Kidney epithelial cell (primary cell): ENCODE data around the gene FCMR. TPM values are rescaled to one million over a fixed set of nuclear protein-coding genes. Genes with fewer than 3 reads are reported as not detected.

Experiments
- DNase-seq: peaks from one replicate; pipeline ENCODE4 v3.0.0-alpha.2; 2010; ENCODE audit warnings: low read depth
- H3K27me3 ChIP-seq: 2 replicates; pipeline ENCODE4 v1.6.0; 2011; ENCODE audit warnings: low read length; ENCODE audit not compliant: control insufficient read depth, insufficient read depth
- H3K36me3 ChIP-seq: 2 replicates; pipeline ENCODE4 v1.5.1; 2011; ENCODE audit warnings: low read length; ENCODE audit not compliant: control insufficient read depth, insufficient read depth
- H3K4me3 ChIP-seq: 2 replicates; pipeline ENCODE4 v1.5.1; 2011; ENCODE audit warnings: low read depth, mild to moderate bottlenecking, control low read depth, low read length
- total RNA-seq: library from RNA; depleted of rRNA; stranded (reverse); fragments of >200 nt; gene quantifications from 2 replicates; pipeline ENCODE4 v1.2.3, GENCODE V29; 2015
- TF ChIP-seq, protein P1 (sequence below): IDR thresholded peaks from 2 replicates; pipeline ENCODE4 v1.5.1; 2011; ENCODE audit warnings: mild to moderate bottlenecking, moderate library complexity, low read length, control low read depth, inconsistent platforms; ENCODE audit not compliant: insufficient read depth, poor library complexity, severe bottlenecking

The FCMR gene
- total RNA-seq, 1 donor from 2014 or later, result 0.71 TPM

- Histone ChIP-seq H3K4me3 (no peak overlapping the region), H3K36me3 (no peaks in the 10 kb centered on the region), H3K27me3 (no peaks in the 10 kb centered on the region)
- no peak for DNase-seq
- TF ChIP-seq, protein P1, sequence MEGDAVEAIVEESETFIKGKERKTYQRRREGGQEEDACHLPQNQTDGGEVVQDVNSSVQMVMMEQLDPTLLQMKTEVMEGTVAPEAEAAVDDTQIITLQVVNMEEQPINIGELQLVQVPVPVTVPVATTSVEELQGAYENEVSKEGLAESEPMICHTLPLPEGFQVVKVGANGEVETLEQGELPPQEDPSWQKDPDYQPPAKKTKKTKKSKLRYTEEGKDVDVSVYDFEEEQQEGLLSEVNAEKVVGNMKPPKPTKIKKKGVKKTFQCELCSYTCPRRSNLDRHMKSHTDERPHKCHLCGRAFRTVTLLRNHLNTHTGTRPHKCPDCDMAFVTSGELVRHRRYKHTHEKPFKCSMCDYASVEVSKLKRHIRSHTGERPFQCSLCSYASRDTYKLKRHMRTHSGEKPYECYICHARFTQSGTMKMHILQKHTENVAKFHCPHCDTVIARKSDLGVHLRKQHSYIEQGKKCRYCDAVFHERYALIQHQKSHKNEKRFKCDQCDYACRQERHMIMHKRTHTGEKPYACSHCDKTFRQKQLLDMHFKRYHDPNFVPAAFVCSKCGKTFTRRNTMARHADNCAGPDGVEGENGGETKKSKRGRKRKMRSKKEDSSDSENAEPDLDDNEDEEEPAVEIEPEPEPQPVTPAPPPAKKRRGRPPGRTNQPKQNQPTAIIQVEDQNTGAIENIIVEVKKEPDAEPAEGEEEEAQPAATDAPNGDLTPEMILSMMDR, result no peak
Observed at GRCh38 chr1:206939131-206939530, 17.4 kb upstream of the FCMR start.

DNA sequence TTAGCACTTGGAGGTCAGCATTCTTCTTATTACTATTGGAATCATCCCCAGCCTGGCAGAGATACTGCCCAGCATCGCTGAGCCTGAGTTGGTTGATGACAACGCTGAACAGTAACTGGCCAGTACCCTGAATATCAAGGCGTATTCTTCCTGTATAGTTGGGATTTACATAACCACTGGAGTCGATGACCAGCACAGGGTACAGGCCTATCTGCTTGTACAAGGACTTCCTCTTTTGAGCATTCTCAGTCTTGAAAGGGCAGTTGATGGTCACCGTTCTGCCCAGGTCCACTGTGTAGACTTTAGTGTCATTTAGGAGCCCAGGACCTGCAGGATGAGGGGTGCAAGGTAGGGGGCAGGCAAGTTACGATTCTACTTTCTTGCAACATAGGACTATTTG, 15.7 kb upstream of the FCMR start:
- no peak for DNase-seq
- H3K36me3 ChIP-seq, result no peaks in the 10 kb centered on the region
- no peaks in the 10 kb centered on the region for H3K27me3 ChIP-seq

DNA sequence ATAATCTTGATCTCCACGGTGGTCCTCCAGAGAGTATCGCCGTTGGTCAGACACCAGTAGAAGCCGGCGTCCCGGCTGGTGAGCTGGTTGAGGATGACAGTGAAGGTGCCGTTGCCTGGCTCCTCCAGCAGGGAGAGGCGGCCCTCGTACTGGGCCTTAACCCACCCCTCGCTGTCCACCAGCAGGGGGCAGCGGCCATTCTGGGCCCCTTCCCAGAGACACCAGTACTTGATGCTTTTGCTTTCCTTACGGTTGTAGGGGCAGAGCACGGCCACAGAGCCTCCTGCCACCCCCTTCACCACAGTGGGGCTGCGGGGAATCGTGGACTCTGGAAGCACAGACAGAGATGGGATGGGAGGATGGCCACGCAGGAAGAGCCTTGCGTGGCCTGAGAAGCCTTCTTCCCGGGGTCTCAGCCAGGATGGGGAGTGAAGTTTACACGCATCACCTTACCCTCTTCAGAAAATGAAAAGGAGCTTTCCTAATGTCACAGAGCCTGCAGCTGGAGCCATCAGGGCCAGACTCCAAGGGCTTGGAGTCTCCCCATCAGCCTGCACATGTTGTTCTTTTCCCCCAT, 13.8 kb upstream of the FCMR start:
- TF ChIP-seq, protein P1, result peak; percentile 61
- Histone ChIP-seq H3K4me3 (no peak overlapping the region), H3K27me3 (no peaks in the 10 kb centered on the region), H3K36me3 (no peaks in the 10 kb centered on the region)
- DNase-seq, result no peak

More for the DNA sequence above, 15.7 kb upstream of the FCMR start:
- TF ChIP-seq, protein P1, result no peak
- H3K4me3 ChIP-seq, result no peak overlapping the region

- TF ChIP-seq, protein P1, result peak; percentile 46
- Histone ChIP-seq H3K27me3 (no peaks in the 10 kb centered on the region), H3K4me3 (no peak overlapping the region), H3K36me3 (no peaks in the 10 kb centered on the region)
- DNase-seq, result no peak
Observed at GRCh38 chr1:206933333-206933945, 11.7 kb upstream of the FCMR start.

- Histone ChIP-seq H3K27me3 (no peaks in the 10 kb centered on the region), H3K4me3 (no peak overlapping the region), H3K36me3 (no peaks in the 10 kb centered on the region)
- TF ChIP-seq, protein P1, result no peak
- no peak for DNase-seq
Observed at GRCh38 chr1:206932177-206932576, 10.4 kb upstream of the FCMR start.

DNA sequence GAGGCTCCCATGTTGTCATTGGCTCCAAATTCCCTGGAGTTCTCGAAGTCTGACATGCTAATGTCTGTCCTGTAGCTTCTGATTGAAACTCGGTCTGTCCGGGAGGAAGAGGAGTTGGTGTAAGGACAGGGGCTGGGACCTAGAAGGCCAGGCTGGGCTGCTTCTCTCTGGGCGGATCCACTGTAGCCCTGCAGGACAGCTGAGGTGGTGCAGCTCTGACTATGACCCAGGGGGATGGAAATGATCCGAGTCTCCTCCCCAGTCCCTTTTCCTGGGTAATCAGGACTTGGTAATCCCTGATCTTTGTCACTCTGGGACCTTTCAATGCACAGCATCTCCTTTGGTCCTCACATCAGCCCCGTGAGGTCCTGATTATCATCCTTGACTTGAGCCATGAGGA, 10.0 kb upstream of the FCMR start:
- TF ChIP-seq, protein P1, result peak; percentile 14
- no peaks in the 10 kb centered on the region for H3K27me3 ChIP-seq
- H3K36me3 ChIP-seq, result no peaks in the 10 kb centered on the region
- H3K4me3 ChIP-seq, result no peak overlapping the region
- no peak for DNase-seq
